Measurements from ENCODE around the gene MRPL14.

Gene MRPL14

DNA sequence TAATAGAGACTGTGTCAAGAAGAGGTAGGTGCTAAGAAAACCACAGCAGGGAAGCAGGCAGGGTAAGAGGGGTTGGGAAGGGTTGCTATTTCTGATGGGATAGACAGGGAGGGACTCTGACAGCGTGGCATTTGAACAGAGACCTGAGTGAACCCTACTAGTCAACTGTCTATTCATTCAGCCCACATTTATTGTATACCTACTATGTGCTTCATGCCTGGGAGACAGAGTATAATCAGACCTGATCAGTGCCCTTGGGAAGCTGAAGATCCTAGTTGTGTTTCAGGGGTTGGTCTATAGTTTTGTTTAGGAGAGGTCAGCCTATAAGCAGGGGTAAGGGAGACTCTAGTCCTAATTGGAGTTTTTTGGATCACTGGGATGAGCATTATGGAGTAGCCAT, 16.5 kb upstream of the MRPL14 start:
- H3K9me3 ChIP-seq (replicated peaks; ENCODE audit: insufficient read depth, low read length), result no peaks in the 10 kb centered on the region
- H3K79me2 ChIP-seq (ENCODE audit: low read length), result no peaks in the 10 kb centered on the region
- H3K27ac ChIP-seq (ENCODE audit: low read length), result no peak overlapping the region
- H3K4me2 ChIP-seq (ENCODE audit: low read depth, low read length), result no peak overlapping the region
- H4K20me1 ChIP-seq (ENCODE audit: insufficient read depth, low read length), result no peaks in the 10 kb centered on the region
- no peaks in the 10 kb centered on the region for H3K27me3 ChIP-seq (replicated peaks; ENCODE audit: insufficient read depth, low read length)
- no peaks in the 10 kb centered on the region for H3F3A ChIP-seq (ENCODE audit: insufficient read depth, low read length)
- no peak overlapping the region for H3K4me3 ChIP-seq (ENCODE audit: low read length)
- no peaks in the 10 kb centered on the region for H3K4me1 ChIP-seq (ENCODE audit: low read length)
- H3K36me3 ChIP-seq (replicated peaks; ENCODE audit: insufficient read depth, low read length), result no peaks in the 10 kb centered on the region
- H3K9ac ChIP-seq (ENCODE audit: low read length), result no peak overlapping the region
- no peak for DNase-seq
- H2AFZ ChIP-seq (ENCODE audit: low read length), result no peak overlapping the region
- H3K9me2 ChIP-seq (replicated peaks; ENCODE audit: insufficient read depth, low read length), result no peaks in the 10 kb centered on the region
- TF ChIP-seq EZH2 (optimal IDR thresholded peaks at IDR 0.05; ENCODE audit: low read depth, low read length), result no peak
- TF ChIP-seq, protein P1, sequence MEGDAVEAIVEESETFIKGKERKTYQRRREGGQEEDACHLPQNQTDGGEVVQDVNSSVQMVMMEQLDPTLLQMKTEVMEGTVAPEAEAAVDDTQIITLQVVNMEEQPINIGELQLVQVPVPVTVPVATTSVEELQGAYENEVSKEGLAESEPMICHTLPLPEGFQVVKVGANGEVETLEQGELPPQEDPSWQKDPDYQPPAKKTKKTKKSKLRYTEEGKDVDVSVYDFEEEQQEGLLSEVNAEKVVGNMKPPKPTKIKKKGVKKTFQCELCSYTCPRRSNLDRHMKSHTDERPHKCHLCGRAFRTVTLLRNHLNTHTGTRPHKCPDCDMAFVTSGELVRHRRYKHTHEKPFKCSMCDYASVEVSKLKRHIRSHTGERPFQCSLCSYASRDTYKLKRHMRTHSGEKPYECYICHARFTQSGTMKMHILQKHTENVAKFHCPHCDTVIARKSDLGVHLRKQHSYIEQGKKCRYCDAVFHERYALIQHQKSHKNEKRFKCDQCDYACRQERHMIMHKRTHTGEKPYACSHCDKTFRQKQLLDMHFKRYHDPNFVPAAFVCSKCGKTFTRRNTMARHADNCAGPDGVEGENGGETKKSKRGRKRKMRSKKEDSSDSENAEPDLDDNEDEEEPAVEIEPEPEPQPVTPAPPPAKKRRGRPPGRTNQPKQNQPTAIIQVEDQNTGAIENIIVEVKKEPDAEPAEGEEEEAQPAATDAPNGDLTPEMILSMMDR (IDR thresholded peaks at IDR 0.05; ENCODE audit: low read length), result no peak
- TF ChIP-seq EZH2phosphoT487 (IDR thresholded peaks at IDR 0.05; ENCODE audit: low read length), result no peak

DNA sequence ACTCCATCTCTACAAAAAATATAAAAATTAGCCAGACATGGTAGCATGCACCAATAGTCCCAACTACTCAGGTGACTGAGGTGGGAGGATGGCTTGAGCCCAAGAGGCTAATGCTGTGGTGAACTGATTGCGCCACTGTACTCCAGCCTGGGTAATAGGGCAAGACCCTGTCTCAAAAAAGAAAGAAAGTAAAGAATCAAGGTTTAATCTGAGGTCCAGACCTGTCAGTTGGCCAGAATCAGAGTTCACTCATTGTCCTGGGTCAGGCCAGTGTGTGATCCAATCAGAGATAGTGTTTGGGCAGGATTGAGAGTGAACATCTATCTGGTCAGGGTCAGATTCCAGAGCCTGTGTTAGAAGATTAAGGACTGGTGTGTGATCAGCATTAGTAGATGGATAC, 15.6 kb upstream of the MRPL14 start:
- H4K20me1 ChIP-seq (ENCODE audit: insufficient read depth, low read length), result no peaks in the 10 kb centered on the region
- H3K79me2 ChIP-seq (ENCODE audit: low read length), result no peaks in the 10 kb centered on the region
- no peaks in the 10 kb centered on the region for H3K9me3 ChIP-seq (replicated peaks; ENCODE audit: insufficient read depth, low read length)
- no peaks in the 10 kb centered on the region for H3F3A ChIP-seq (ENCODE audit: insufficient read depth, low read length)
- H3K27ac ChIP-seq (ENCODE audit: low read length), result no peak overlapping the region
- H3K4me2 ChIP-seq (ENCODE audit: low read depth, low read length), result no peak overlapping the region
- no peaks in the 10 kb centered on the region for H3K36me3 ChIP-seq (replicated peaks; ENCODE audit: insufficient read depth, low read length)
- H3K27me3 ChIP-seq (replicated peaks; ENCODE audit: insufficient read depth, low read length), result no peaks in the 10 kb centered on the region
- H3K4me1 ChIP-seq (ENCODE audit: low read length), result no peaks in the 10 kb centered on the region
- no peak overlapping the region for H2AFZ ChIP-seq (ENCODE audit: low read length)
- no peaks in the 10 kb centered on the region for H3K9me2 ChIP-seq (replicated peaks; ENCODE audit: insufficient read depth, low read length)
- H3K9ac ChIP-seq (ENCODE audit: low read length), result no peak overlapping the region
- no peak overlapping the region for H3K4me3 ChIP-seq (ENCODE audit: low read length)
- DNase-seq, result no peak
- no peak for TF ChIP-seq EZH2 (optimal IDR thresholded peaks at IDR 0.05; ENCODE audit: low read depth, low read length)
- TF ChIP-seq EZH2phosphoT487 (IDR thresholded peaks at IDR 0.05; ENCODE audit: low read length), result no peak
- TF ChIP-seq, protein P1 (IDR thresholded peaks at IDR 0.05; ENCODE audit: low read length), result no peak

DNA sequence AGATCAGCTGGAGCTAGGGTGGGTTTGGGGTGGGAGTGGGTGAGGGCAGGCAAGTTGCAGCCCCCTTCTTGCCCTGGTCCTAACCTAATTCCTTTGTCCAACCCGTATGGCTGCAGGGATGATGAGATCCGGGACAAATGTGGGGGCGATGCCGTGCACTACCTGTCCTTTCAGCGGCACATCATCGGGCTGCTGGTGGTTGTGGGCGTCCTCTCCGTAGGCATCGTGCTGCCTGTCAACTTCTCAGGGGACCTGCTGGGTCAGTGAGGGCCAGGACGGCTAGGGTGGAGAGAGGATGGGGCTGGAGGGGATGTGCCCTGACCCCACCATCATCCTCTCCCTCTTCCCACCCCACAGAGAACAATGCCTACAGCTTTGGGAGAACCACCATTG, 12.1 kb upstream of the MRPL14 start:
- Histone ChIP-seq H3K4me2 (ENCODE audit: low read depth, low read length) (no peak overlapping the region), H3K27me3 (replicated peaks; ENCODE audit: insufficient read depth, low read length) (no peaks in the 10 kb centered on the region), H3K4me1 (ENCODE audit: low read length) (no peaks in the 10 kb centered on the region), H3K9me3 (replicated peaks; ENCODE audit: insufficient read depth, low read length) (no peaks in the 10 kb centered on the region), H2AFZ (ENCODE audit: low read length) (no peak overlapping the region), H3K79me2 (ENCODE audit: low read length) (no peaks in the 10 kb centered on the region), H4K20me1 (ENCODE audit: insufficient read depth, low read length) (no peaks in the 10 kb centered on the region), H3K4me3 (ENCODE audit: low read length) (no peak overlapping the region), H3K9ac (ENCODE audit: low read length) (no peak overlapping the region), H3K27ac (ENCODE audit: low read length) (no peak overlapping the region), H3K9me2 (replicated peaks; ENCODE audit: insufficient read depth, low read length) (no peaks in the 10 kb centered on the region), H3F3A (ENCODE audit: insufficient read depth, low read length) (no peaks in the 10 kb centered on the region), H3K36me3 (replicated peaks; ENCODE audit: insufficient read depth, low read length) (no peaks in the 10 kb centered on the region)
- no peak for DNase-seq
- TF ChIP-seq EZH2 (optimal IDR thresholded peaks at IDR 0.05; ENCODE audit: low read depth, low read length) (no peak), EZH2phosphoT487 (IDR thresholded peaks at IDR 0.05; ENCODE audit: low read length) (no peak)
- TF ChIP-seq, protein P1 (IDR thresholded peaks at IDR 0.05; ENCODE audit: low read length), result no peak

Data from MM.1S (cell line).